ENCODE data around the gene MEST. TPM values are rescaled to one million over a fixed set of nuclear protein-coding genes. Genes with fewer than 3 reads are reported as not detected.

MEST gene
- total and polyA plus RNA-seq, 8 donors: 17.0 to 56.4 (median 26.8) TPM

GRCh38 chr7:130475776-130476175 lies 16.1 kb upstream of the MEST start:
- TF ChIP-seq CTCF (IDR thresholded peaks at IDR 0.05): no peak
- DNase-seq (no peak), FAIRE-seq (no peak), ATAC-seq (no peak)
- Histone ChIP-seq H3K4me3 (no peak overlapping the region), H3K9me3 (no peaks in the 10 kb centered on the region), H3K27me3 (no peaks in the 10 kb centered on the region), H3K27ac (no peak overlapping the region), H3K4me1 (no peaks in the 10 kb centered on the region), H3K36me3 (no peaks in the 10 kb centered on the region)
- 66 to 74% methylated on average over 7 of the region's 7 CpGs for WGBS, 2 donors
- intact Hi-C loops (cut with DNase I): no loop called here

GRCh38 chr7:130476297-130477150 lies 15.4 kb upstream of the MEST start:
- no peaks in the 10 kb centered on the region for H3K27me3 ChIP-seq
- WGBS, 2 donors: 78 to 80% methylated on average over 9 of the region's 9 CpGs
- no peaks in the 10 kb centered on the region for H3K36me3 ChIP-seq
- no peak overlapping the region for H3K4me3 ChIP-seq
- intact Hi-C loops (cut with DNase I): no loop called here
- H3K27ac ChIP-seq: no peak overlapping the region
- no peaks in the 10 kb centered on the region for H3K9me3 ChIP-seq
- ATAC-seq: no peak
- no peak for TF ChIP-seq CTCF (IDR thresholded peaks at IDR 0.05)
- DNase-seq: no peak
- no peak for FAIRE-seq
- H3K4me1 ChIP-seq: no peaks in the 10 kb centered on the region

GRCh38 chr7:130478991-130479390 lies 12.9 kb upstream of the MEST start:
- FAIRE-seq (no peak), ATAC-seq (no peak), DNase-seq (no peak)
- Histone ChIP-seq H3K9me3 (no peaks in the 10 kb centered on the region), H3K36me3 (no peaks in the 10 kb centered on the region), H3K27ac (no peak overlapping the region), H3K27me3 (no peaks in the 10 kb centered on the region), H3K4me3 (no peak overlapping the region), H3K4me1 (no peaks in the 10 kb centered on the region)
- 71 to 73% methylated on average over 3 of the region's 3 CpGs for WGBS, 2 donors
- intact Hi-C loops (cut with DNase I): no loop called here
- TF ChIP-seq CTCF (IDR thresholded peaks at IDR 0.05): no peak

- H3K36me3 ChIP-seq: no peaks in the 10 kb centered on the region
- peaks cover 0 to 4% (median 0%) of the 10 kb centered on the region in 3 donors for H3K4me1 ChIP-seq
- no peaks in the 10 kb centered on the region for H3K9me3 ChIP-seq
- no peak for ATAC-seq
- no peak for FAIRE-seq
- no peak for TF ChIP-seq CTCF (IDR thresholded peaks at IDR 0.05)
- intact Hi-C loops (cut with DNase I): no loop called here
- 89 to 94% methylated on average over 1 of the region's 1 CpG for WGBS, 2 donors
- no peak for DNase-seq
- H3K27ac ChIP-seq: no peak overlapping the region
- no peaks in the 10 kb centered on the region for H3K27me3 ChIP-seq
- H3K4me3 ChIP-seq: no peak overlapping the region
These were observed 12.0 kb upstream of the MEST start for GRCh38 chr7:130479716-130480400.

GRCh38 chr7:130481898-130482297 lies 10.0 kb upstream of the MEST start:
- DNase-seq (no peak), ATAC-seq (peak in 1 of 4 donors; percentile 4), FAIRE-seq (no peak)
- intact Hi-C loops (cut with DNase I): no loop called here
- Histone ChIP-seq H3K27ac (no peak overlapping the region), H3K27me3 (no peaks in the 10 kb centered on the region), H3K9me3 (no peaks in the 10 kb centered on the region), H3K36me3 (no peaks in the 10 kb centered on the region), H3K4me3 (no peak overlapping the region), H3K4me1 (peaks cover 0 to 4% (median 0%) of the 10 kb centered on the region in 3 donors)
- 43% methylated on average over 1 of the region's 1 CpG for WGBS, 2 donors
- no peak for TF ChIP-seq CTCF (IDR thresholded peaks at IDR 0.05)
